Caco-2 (cell line): ENCODE data around the gene ACACA. TPM values are rescaled to one million over a fixed set of nuclear protein-coding genes. Genes with fewer than 3 reads are reported as not detected.

Experiments
- BruUV-seq: library from RNA; stranded (reverse); fragments of 400-500 nt; replicated peaks from 2 replicates; lab custom pipeline; 2021; lab: Mats Ljungman, UMichigan
- CTCF ChIA-PET: fragments of 300-600 bp; sonication (Branson Sonifier 250); formaldehyde crosslinking; loops from one replicate; lab custom pipeline; 2022; ENCODE audit warnings: antibody characterized with exemption; lab: Charles Lee
- POLR2A ChIA-PET: fragments of 300-600 bp; sonication (Branson Sonifier 250); formaldehyde crosslinking; loops from one replicate; lab custom pipeline; 2022; ENCODE audit warnings: antibody characterized with exemption; lab: Charles Lee
- DNase-seq, 2 experiments: peaks; one replicate each; pipeline versions ENCODE4 v3.0.0 to v3.0.0-alpha.2; 2020 to 2022
- H3K27me3 ChIP-seq: replicated peaks from 2 replicates; pipeline ENCODE4 v1.6.0; 2011; ENCODE audit warnings: low read length; ENCODE audit not compliant: control insufficient read depth, insufficient read depth
- H3K36me3 ChIP-seq: 2 replicates; pipeline ENCODE4 v1.5.1; 2011; ENCODE audit warnings: low read length; ENCODE audit not compliant: control insufficient read depth, insufficient read depth
- H3K4me1 ChIP-seq: fragments of 250-450 bp; sonication (Bioruptor Pico); 2 replicates; pipeline ENCODE4 v1.5.1; 2020; ENCODE audit warnings: mild to moderate bottlenecking
- H3K4me3 ChIP-seq: 2 replicates; pipeline ENCODE4 v1.5.1; 2011; ENCODE audit warnings: low read depth, mild to moderate bottlenecking, control low read depth, low read length
- H3K9me3 ChIP-seq: fragments of 250-450 bp; sonication (Bioruptor Pico); 2 replicates; pipeline ENCODE4 v1.5.1; 2020; ENCODE audit warnings: mild to moderate bottlenecking, moderate library complexity
- H3K27ac Mint-ChIP-seq: one replicate; pipeline ENCODE4 v1.8.0; 2022; ENCODE audit warnings: mixed read lengths; ENCODE audit not compliant: unreplicated experiment
- H3K27me3 Mint-ChIP-seq: one replicate; pipeline ENCODE4 v1.8.0; 2022; ENCODE audit warnings: mixed read lengths; ENCODE audit not compliant: insufficient read depth, unreplicated experiment
- H3K36me3 Mint-ChIP-seq: one replicate; pipeline ENCODE4 v1.8.0; 2022; ENCODE audit warnings: mild to moderate bottlenecking, mixed read lengths; ENCODE audit not compliant: insufficient read depth, unreplicated experiment
- H3K4me1 Mint-ChIP-seq: one replicate; pipeline ENCODE4 v1.8.0; 2022; ENCODE audit warnings: low read depth, mixed read lengths; ENCODE audit not compliant: unreplicated experiment
- H3K4me3 Mint-ChIP-seq: one replicate; pipeline ENCODE4 v1.8.0; 2022; ENCODE audit warnings: mild to moderate bottlenecking, moderate library complexity, mixed read lengths; ENCODE audit not compliant: unreplicated experiment
- H3K9me3 Mint-ChIP-seq: one replicate; pipeline ENCODE4 v1.8.0; 2022; ENCODE audit warnings: mixed read lengths; ENCODE audit not compliant: unreplicated experiment
- CTCF ChIP-seq, 2 experiments: fragments of 200-600 bp in 1 of 2; IDR thresholded peaks; 1 replicate in 1 of 2; 2 replicates in 1 of 2; pipeline versions ENCODE4 v1.5.1 to v1.8.0; 2011 to 2022; ENCODE audit warnings: antibody characterized with exemption in 1 of 2, control low read depth in 1 of 2, inconsistent platforms in 1 of 2, low read depth in 1 of 2, low read length in 1 of 2, mild to moderate bottlenecking in 1 of 2, moderate library complexity in 1 of 2; ENCODE audit not compliant: insufficient read depth in 1 of 2, severe bottlenecking in 1 of 2, unreplicated experiment in 1 of 2
- intact Hi-C: fragments of 100-400 bp; cut with micrococcal nuclease; formaldehyde crosslinking; loops from one replicate; pipeline ENCODE4 v1.10.0; 2022; ENCODE audit not compliant: unreplicated experiment
- total RNA-seq: library from RNA; stranded (reverse); gene quantifications from 2 replicates; pipeline ENCODE4 v1.2.3, GENCODE V29; 2022

The ACACA gene
- total RNA-seq, 1 experiment from 2014 or later, result 108 TPM

- Mint-ChIP-seq H3K4me1 (peaks cover 22% of the 10 kb centered on the region), H3K27me3 (no peaks in the 10 kb centered on the region), H3K4me3 (no peak overlapping the region), H3K9me3 (no peaks in the 10 kb centered on the region), H3K27ac (no peak overlapping the region), H3K36me3 (no peaks in the 10 kb centered on the region)
- Histone ChIP-seq H3K9me3 (no peaks in the 10 kb centered on the region), H3K36me3 (no peaks in the 10 kb centered on the region), H3K4me1 (peaks cover 23% of the 10 kb centered on the region), H3K4me3 (no peak overlapping the region), H3K27me3 (no peaks in the 10 kb centered on the region)
- BruUV-seq, result no TSS peak
- ChIA-PET POLR2A (interaction anchor here (0.6 kb wide), 2 partner anchors 9 to 344 kb away, joined by 4 to 8 read pairs; no protein-coding TSS in a partner anchor), CTCF (interaction anchor here (0.8 to 4.1 kb wide), 3 partner anchors 9 to 36 kb away, joined by 3 to 40 read pairs (median 5); no protein-coding TSS in a partner anchor)
- intact Hi-C loops, result no loop called here
- TF ChIP-seq CTCF (IDR thresholded peaks at IDR 0.05; ENCODE audit: insufficient read depth in 1 of 2, low read depth in 1 of 2, low read length in 1 of 2, severe bottlenecking in 1 of 2, unreplicated experiment in 1 of 2), result no peak
- DNase-seq, result peak; percentile 19 to 47
Measured at GRCh38 chr17:37361543-37361942, 45.1 kb downstream of the ACACA start.

- Mint-ChIP-seq H3K9me3 (no peaks in the 10 kb centered on the region), H3K27ac (peak overlapping the region; percentile 66), H3K4me3 (no peak overlapping the region), H3K4me1 (peaks cover 22% of the 10 kb centered on the region), H3K36me3 (no peaks in the 10 kb centered on the region), H3K27me3 (no peaks in the 10 kb centered on the region)
- H3K4me1 ChIP-seq, result peaks cover 25% of the 10 kb centered on the region
- CTCF ChIA-PET, result interaction anchor here (4.1 kb wide), 1 partner anchor 13 kb away, joined by 40 read pairs; no protein-coding TSS in a partner anchor
- no TSS peak for BruUV-seq
- H3K36me3 ChIP-seq, result no peaks in the 10 kb centered on the region
- intact Hi-C loops, result no loop called here
- no peak for DNase-seq
- no peak overlapping the region for H3K4me3 ChIP-seq
- no peaks in the 10 kb centered on the region for H3K9me3 ChIP-seq
- TF ChIP-seq CTCF (IDR thresholded peaks at IDR 0.05; ENCODE audit: insufficient read depth in 1 of 2, low read depth in 1 of 2, low read length in 1 of 2, severe bottlenecking in 1 of 2, unreplicated experiment in 1 of 2), result no peak
- no peaks in the 10 kb centered on the region for H3K27me3 ChIP-seq
- POLR2A ChIA-PET, result no interaction called here
Measured at GRCh38 chr17:37360632-37361031, 46.0 kb downstream of the ACACA start.

- H3K27ac Mint-ChIP-seq, result peak overlapping the region; percentile 66
- intact Hi-C loops, result loop anchor here (5.0 kb wide), 1 partner anchor 128 kb away; the partner anchor contains the start of gene DUSP14
- BruUV-seq, result TSS peak; percentile 90
Measured at GRCh38 chr17:37359682-37360188, 46.9 kb downstream of the ACACA start.

More at GRCh38 chr17:37359682-37360188, 46.9 kb downstream of the ACACA start:
- no peak for TF ChIP-seq CTCF (IDR thresholded peaks at IDR 0.05; ENCODE audit: insufficient read depth in 1 of 2, low read depth in 1 of 2, low read length in 1 of 2, severe bottlenecking in 1 of 2, unreplicated experiment in 1 of 2)
- Histone ChIP-seq H3K4me3 (peak overlapping the region; percentile 45), H3K27me3 (no peaks in the 10 kb centered on the region), H3K36me3 (no peaks in the 10 kb centered on the region), H3K4me1 (peaks cover 25% of the 10 kb centered on the region), H3K9me3 (no peaks in the 10 kb centered on the region)
- peaks cover 22% of the 10 kb centered on the region for H3K4me1 Mint-ChIP-seq
- H3K4me3 Mint-ChIP-seq, result peak overlapping the region; percentile 98
- no peaks in the 10 kb centered on the region for H3K9me3 Mint-ChIP-seq
- ChIA-PET CTCF (interaction anchor here (1.0 to 4.1 kb wide), 3 partner anchors 14 to 757 kb away, joined by 3 to 40 read pairs (median 5); no protein-coding TSS in a partner anchor), POLR2A (interaction anchor here (0.6 to 1.7 kb wide), 9 partner anchors 8 to 411 kb away, joined by 3 to 20 read pairs (median 4); partner anchors contain the start of genes AATF, ACACA, SYNRG and TADA2A)
- peaks cover 6% of the 10 kb centered on the region for H3K36me3 Mint-ChIP-seq
- DNase-seq, result no peak
- no peaks in the 10 kb centered on the region for H3K27me3 Mint-ChIP-seq
